Activated CD8-positive, alpha-beta memory T cell treated with anti-CD3 and anti-CD28 coated beads for 48 hours (primary cell): ENCODE data around the gene LRRC66.

Experiments used
- DNase-seq, 3 experiments: peaks; one replicate each; pipeline ENCODE4 v3.0.0-alpha.2; 2020; ENCODE audit warnings: low read depth in 2 of 3, low spot score in 2 of 3

Gene LRRC66, protein sequence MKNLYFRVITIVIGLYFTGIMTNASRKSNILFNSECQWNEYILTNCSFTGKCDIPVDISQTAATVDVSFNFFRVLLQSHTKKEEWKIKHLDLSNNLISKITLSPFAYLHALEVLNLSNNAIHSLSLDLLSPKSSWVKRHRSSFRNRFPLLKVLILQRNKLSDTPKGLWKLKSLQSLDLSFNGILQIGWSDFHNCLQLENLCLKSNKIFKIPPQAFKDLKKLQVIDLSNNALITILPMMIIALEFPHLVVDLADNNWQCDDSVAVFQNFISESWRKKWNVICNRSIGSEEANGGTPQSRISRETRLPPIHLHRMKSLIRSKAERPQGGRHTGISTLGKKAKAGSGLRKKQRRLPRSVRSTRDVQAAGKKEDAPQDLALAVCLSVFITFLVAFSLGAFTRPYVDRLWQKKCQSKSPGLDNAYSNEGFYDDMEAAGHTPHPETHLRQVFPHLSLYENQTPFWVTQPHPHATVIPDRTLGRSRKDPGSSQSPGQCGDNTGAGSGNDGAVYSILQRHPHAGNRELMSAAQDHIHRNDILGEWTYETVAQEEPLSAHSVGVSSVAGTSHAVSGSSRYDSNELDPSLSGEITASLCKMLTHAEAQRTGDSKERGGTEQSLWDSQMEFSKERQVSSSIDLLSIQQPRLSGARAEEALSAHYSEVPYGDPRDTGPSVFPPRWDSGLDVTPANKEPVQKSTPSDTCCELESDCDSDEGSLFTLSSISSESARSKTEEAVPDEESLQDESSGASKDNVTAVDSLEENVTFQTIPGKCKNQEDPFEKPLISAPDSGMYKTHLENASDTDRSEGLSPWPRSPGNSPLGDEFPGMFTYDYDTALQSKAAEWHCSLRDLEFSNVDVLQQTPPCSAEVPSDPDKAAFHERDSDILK

GRCh38 chr4:52019936-52020657 lies at the start of gene LRRC66:
Gene LRRC66 (minus strand): TSS chr4:52020363. CDS start chr4:52017613, 2,750 bp downstream.
- DNase-seq, result no peak

GRCh38 chr4:52069571-52069970 lies 49.4 kb upstream of the LRRC66 start:
- no peak for DNase-seq

DNA sequence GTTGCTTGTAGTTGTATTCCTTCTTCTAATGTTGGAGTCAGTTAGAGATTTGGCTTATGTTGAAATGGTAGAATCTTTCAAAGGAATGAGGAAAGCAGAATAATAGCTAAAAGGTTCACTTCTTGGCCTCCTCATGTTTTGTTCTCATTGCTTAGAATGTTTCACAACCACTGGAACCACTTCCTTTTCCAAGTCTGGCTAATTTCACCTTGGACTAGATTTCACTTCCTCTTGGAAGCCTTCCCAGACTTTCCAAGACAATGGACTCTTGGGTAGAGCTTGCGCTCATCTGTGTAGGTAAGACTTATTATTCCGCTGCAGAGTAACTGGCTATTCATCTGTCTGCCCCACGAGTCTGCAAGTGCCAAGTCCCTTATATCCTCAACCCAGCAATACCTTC lies 39.2 kb upstream of the LRRC66 start:
- DNase-seq, result no peak

DNA sequence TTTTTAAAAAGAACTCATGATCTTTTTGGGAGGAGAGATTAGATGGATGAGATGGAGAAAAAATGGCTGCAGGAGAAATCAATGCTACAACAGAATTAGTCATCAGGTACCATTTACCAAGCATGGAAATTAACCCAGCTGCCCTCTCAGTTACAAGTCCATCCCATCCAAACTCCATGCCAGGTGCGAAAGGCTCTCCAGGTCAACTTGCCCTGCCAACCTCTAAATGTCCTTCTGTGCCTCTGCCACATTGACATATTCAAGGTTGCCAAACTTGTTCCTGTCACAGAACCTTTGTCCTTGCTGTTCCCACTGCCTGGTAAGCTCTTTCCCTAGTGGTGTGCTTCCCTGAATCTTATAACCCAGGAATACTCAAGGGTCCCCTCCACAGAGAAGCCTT lies 38.1 kb upstream of the LRRC66 start:
- no peak for DNase-seq

DNA sequence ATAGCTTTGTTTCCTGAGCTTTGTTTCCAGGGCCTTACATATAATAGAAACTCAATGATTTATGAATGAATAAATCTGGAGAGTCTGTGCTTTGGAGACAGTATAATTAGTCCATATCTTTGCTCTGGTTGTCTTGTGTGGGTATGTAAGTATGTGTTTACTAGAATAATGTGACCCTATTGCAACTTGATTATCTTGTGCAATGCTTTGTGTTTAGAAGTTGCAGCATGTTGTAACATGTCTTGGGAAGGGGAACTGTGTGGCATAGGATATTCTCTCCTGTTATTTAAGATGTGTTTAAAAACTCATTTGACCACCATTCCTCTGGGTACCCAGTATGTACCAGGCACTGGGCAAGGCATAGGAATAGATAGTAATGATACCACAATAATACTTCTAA lies 37.0 kb upstream of the LRRC66 start:
- DNase-seq, result no peak

DNA sequence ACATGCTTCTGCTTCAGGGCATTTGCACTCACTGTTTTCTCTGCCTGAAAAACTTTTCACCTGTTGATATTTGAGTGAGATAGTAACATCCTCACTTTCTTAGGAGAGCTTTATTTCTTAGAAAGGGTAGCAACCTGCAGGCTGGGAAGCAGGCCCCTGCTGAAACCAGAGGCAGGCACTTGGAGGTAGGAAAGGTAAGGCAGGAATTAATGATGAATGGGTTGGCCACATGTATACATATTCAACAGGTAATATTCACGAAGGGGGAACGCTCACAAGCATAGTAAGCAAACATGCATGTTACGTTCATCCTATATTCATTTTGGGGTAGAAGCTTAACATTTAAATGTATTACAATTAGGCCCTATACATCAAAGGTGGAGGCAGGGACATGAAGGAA lies 34.1 kb upstream of the LRRC66 start:
- no peak for DNase-seq

GRCh38 chr4:52052475-52052780 lies 32.3 kb upstream of the LRRC66 start:
- no peak for DNase-seq

DNA sequence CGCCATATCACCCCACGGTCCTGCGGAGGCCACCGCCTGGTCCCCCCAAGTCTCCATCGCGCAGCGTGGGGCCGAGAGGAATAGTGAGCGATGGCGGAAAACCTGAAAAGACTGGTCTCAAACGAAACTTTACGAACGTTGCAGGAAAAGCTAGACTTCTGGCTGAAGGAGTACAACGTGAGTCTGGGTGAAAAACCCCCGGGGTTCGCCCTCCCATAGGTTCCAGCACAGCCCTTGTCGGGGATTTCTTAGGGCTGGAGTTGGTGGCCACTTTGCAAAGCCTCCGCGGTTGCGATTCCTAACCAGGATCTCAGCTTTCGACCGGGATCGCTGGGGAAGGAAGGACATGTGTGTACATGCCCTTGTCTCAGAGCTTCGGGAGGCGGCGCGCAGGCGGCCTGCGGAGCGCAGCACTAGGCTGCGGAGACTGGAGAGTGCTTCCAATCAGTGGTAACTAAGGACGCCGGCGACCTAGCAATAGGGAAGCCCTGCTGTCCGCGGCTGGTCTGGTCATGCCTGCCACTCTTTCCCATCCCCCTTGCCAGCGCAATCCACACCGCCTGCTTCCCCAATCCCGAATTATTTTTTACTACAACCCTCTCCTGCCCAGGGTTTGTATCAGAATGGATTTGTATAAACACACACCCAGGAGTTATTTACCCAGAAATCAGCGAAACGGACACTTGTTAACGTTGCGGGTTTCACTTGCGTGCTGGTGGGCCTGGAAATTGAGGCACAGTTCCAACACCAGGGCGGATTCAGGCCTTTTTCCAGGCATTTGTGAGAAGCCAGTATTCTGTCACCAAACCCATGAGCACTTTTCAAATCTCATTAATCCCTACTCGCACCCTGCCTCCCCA lies 31.7 kb upstream of the LRRC66 start:
- DNase-seq, result no peak

GRCh38 chr4:52051213-52051614 lies 31.1 kb upstream of the LRRC66 start, which contains the start of gene SPATA18:
Gene SPATA18 (plus strand): TSS chr4:52051304. CDS start chr4:52051705, 401 bp downstream.
- DNase-seq, result no peak

GRCh38 chr4:52049266-52049665 lies 29.1 kb upstream of the LRRC66 start:
- DNase-seq, result no peak

DNA sequence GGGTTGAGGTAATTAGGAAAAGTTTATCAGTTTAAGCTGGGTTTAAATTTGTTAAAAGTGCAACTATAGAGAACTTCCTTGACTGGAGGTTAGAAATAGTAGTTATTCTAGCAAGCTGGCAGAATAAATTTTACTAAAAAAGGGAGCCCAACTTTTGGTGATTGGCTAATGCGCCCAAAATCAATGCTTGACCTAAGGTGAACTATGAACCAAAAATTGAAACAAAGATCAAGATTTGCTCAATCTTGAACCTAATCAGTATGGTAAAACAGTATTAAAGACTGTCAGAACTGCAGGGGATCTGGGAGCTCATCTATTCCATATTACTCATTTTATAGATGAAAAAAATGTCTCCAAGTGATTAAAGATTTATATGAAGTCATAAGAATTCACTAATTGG lies 24.9 kb upstream of the LRRC66 start:
- no peak for DNase-seq

DNA sequence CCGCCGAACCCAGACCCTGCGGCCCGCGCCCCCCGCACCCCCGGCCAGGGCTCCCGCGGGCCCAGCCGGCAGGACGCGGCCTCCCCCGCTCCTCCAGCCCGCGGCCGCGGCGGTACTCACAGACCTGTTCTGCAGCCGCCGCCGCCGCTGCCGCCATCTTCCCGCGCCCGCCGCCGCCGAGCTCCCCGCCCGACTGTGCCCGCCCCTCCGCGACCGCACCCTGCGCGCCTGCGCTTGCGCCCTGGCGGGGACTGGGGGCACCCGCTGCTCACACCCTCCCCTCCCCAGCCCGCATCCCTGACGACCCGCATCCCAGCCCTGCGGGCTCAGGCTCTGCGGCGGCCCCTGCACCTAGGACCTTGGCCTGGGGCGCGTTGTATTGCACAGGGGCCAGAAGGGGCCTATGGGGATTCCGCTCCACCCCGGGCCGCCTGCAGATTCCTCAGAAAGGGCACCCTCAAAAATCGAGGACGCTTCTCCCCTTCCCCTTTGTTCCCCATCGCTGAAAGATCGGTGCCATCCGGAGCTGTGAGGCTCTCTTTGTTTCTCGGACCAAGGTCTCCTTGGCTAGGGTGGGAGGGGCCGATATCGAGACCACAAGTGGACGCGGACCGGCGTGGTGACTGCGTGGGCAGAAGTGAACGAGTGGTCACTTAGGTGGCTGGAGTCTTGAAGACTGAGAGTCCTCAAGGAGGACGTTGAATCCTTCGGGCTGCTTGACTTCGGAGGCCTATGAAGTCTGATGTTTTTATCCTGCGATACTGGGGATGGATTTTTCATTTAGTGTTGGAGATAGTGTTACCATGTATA lies 18.1 kb upstream of the LRRC66 start, which contains the start of gene SGCB:
TSS of gene SGCB (minus strand) at position 197 of the 810 bp plus-strand sequence. CDS start at position 157, 40 bp downstream.
- peak; percentile 37 to 61 (median 39) for DNase-seq

GRCh38 chr4:52037689-52038102 lies 17.5 kb upstream of the LRRC66 start:
- peak in 1 of 3 experiments; percentile 2 for DNase-seq

DNA sequence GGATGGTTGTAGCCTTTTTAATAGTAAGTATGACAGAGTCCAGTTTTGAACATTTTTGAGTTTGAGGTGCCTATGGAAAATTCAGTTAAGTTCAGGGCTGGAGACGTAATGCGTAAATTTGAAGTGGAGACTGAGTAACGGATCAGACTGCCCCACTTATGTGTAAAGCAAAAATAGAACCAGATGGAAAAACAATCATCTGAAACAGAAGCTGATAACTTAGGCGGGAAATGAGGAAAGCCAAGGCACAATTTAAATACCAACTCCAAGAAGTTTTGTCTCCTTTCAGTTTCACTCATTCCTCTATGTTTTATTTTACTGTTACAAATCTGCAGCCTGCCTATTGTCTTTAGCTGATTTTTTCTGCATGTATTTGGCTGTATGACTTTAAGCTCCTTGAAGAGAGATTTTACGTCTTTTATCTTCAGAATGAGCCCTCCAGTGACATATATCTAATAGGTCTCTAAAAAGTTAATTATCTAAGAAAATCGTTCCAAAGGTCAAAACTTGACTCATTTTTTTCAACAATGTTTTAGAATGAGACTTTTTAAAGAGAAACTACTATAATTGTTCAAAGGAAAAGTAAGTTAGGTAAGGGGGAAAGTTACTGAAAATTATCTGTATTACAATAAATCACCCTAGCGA lies 16.8 kb upstream of the LRRC66 start:
- no peak for DNase-seq

- DNase-seq, result no peak
Measured at GRCh38 chr4:52035190-52035589, 15.0 kb upstream of the LRRC66 start.

- DNase-seq, result no peak
Measured at GRCh38 chr4:52032005-52032404, 11.8 kb upstream of the LRRC66 start.

DNA sequence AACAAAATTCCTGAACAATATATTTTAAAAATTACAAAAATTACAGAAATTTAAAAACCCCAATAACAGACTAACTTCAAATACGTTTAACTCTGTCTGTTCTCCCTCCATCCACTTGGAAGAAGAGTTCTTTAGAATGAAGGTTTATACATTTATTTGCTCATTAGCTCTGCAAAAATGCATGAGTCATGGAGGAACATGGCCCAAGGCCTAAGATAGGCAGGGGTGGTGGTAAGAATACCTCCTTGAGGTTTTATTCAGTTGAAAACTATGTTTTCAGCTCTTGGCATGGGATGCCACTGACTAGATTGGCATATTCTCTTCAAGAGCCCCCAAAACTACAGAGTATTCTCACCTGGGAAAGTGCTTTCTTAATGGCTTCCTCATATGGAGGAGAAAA lies 8.8 kb upstream of the LRRC66 start:
- DNase-seq, result no peak

DNA sequence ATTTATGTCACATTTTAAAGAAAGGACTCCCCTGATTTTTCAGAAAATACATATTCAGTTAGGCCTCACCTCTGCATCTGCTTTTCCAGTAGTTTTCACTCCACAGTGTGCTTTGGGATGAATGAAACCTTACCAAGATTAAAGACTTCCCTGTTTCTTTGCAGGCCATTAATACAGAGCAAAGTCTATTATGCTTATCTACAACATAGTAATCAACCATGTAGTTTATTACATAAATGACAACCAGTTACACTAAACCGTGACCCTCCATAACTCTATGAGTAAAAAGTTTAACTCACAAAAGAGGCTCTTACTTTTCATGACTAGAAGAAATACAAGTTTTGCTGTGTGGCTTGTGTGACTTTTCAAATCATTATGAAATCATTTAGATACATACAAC lies 2.3 kb downstream of the LRRC66 start:
- no peak for DNase-seq

- DNase-seq, result no peak
Measured at GRCh38 chr4:52016981-52017380, 3.2 kb downstream of the LRRC66 start.
